WTC11 (cell line): ENCODE measurements around the gene ITPK1. TPM values are rescaled to one million over a fixed set of nuclear protein-coding genes. Genes with fewer than 3 reads are reported as not detected.

Experiments used
- ATAC-seq: fragments of 200-7000 bp; cut with Tn5 transposase; 2 replicates; pipeline ENCODE4 v1.10.0; 2021; ENCODE audit warnings: mild to moderate bottlenecking, moderate library complexity
- CTCF ChIA-PET: fragments of 300-600 bp; sonication (Branson Sonifier 250); formaldehyde crosslinking; loops from one replicate; lab custom pipeline; 2021; ENCODE audit warnings: antibody characterized with exemption; lab: Charles Lee
- POLR2A ChIA-PET: fragments of 350-600 bp; sonication (Branson Sonifier 250); formaldehyde crosslinking; loops from one replicate; lab custom pipeline; 2021; ENCODE audit warnings: antibody characterized with exemption; lab: Charles Lee
- DNase-seq: peaks from one replicate; pipeline ENCODE4 v3.0.0; 2021; ENCODE audit warnings: low spot score
- H3K27ac Mint-ChIP-seq: 2 replicates; pipeline ENCODE4 v1.8.0; 2021; ENCODE audit warnings: mixed read lengths
- H3K27me3 Mint-ChIP-seq: 2 replicates; pipeline ENCODE4 v1.8.0; 2021; ENCODE audit warnings: low read depth, mild to moderate bottlenecking, moderate library complexity, mixed read lengths
- H3K36me3 Mint-ChIP-seq: 2 replicates; pipeline ENCODE4 v1.8.0; 2021; ENCODE audit warnings: mixed read lengths
- H3K4me1 Mint-ChIP-seq: 2 replicates; pipeline ENCODE4 v1.8.0; 2022; ENCODE audit warnings: mixed read lengths
- H3K4me3 Mint-ChIP-seq: 2 replicates; pipeline ENCODE4 v1.8.0; 2021; ENCODE audit warnings: mild to moderate bottlenecking, moderate library complexity, mixed read lengths
- H3K9me3 Mint-ChIP-seq: 2 replicates; pipeline ENCODE4 v1.8.0; 2021; ENCODE audit warnings: mixed read lengths
- ATF3 ChIP-seq: sonication (generic); formaldehyde crosslinking; conservative IDR thresholded peaks from 2 replicates; pipeline ENCODE4 v1.8.1; 2022; ENCODE audit warnings: mild to moderate bottlenecking, missing genetic modification reagents
- CBFB ChIP-seq: sonication (generic); formaldehyde crosslinking; IDR thresholded peaks from 2 replicates; pipeline ENCODE4 v1.8.1; 2022; ENCODE audit warnings: mild to moderate bottlenecking, low read depth, missing genetic modification reagents
- CREB1 ChIP-seq: sonication (generic); formaldehyde crosslinking; IDR thresholded peaks from 2 replicates; pipeline ENCODE4 v1.8.0; 2023; ENCODE audit warnings: mild to moderate bottlenecking, missing genetic modification reagents
- FOXJ3 ChIP-seq: sonication (generic); formaldehyde crosslinking; IDR thresholded peaks from 2 replicates; pipeline ENCODE4 v1.9.0; 2021; ENCODE audit warnings: missing genetic modification reagents, mild to moderate bottlenecking, borderline replicate concordance
- HMGXB4 ChIP-seq: sonication (generic); formaldehyde crosslinking; IDR thresholded peaks from 2 replicates; pipeline ENCODE4 v1.8.1; 2023; ENCODE audit warnings: mild to moderate bottlenecking, moderate library complexity, missing genetic modification reagents
- MXD4 ChIP-seq: fragments of 250-450 bp; sonication (Bioruptor Pico); IDR thresholded peaks from 2 replicates; pipeline ENCODE4 v1.8.0; 2021; ENCODE audit warnings: mild to moderate bottlenecking, moderate library complexity, borderline replicate concordance
- NFE2L1 ChIP-seq: sonication (generic); formaldehyde crosslinking; IDR thresholded peaks from 2 replicates; pipeline ENCODE4 v1.8.1; 2023; ENCODE audit warnings: missing genetic modification reagents
- NR1H2 ChIP-seq: sonication (generic); formaldehyde crosslinking; IDR thresholded peaks from 2 replicates; pipeline ENCODE4 v1.9.0; 2021; ENCODE audit warnings: mild to moderate bottlenecking, moderate library complexity, missing genetic modification reagents
- TEAD4 ChIP-seq: sonication (generic); formaldehyde crosslinking; IDR thresholded peaks from 2 replicates; pipeline ENCODE4 v1.8.0; 2022; ENCODE audit warnings: mild to moderate bottlenecking, missing genetic modification reagents
- USF2 ChIP-seq: sonication (generic); formaldehyde crosslinking; IDR thresholded peaks from 2 replicates; pipeline ENCODE4 v1.8.1; 2023; ENCODE audit warnings: mild to moderate bottlenecking, missing genetic modification reagents, moderate library complexity
- ZNF532 ChIP-seq: fragments of 250-450 bp; sonication (Bioruptor Pico); IDR thresholded peaks from 2 replicates; pipeline ENCODE4 v1.9.0; 2021; ENCODE audit warnings: mild to moderate bottlenecking, borderline replicate concordance
- total RNA-seq: library from RNA; stranded (reverse); gene quantifications from 3 replicates; pipeline ENCODE4 v1.2.3, GENCODE V29; 2021

The ITPK1 gene
- total RNA-seq, 1 experiment from 2014 or later, result 144 TPM

- H3K27ac Mint-ChIP-seq, result 0 out of 2 replicates have a peak overlapping the region, but pooled peaks have one; percentile 68
These were observed 96.3 kb downstream of the ITPK1 start for GRCh38 chr14:93019367-93019843.

GRCh38 chr14:93018366-93018765, 97.4 kb downstream of the ITPK1 start:
- no peak for ATAC-seq
- CTCF ChIA-PET, result interaction anchor here (1.1 to 3.2 kb wide), 3 partner anchors 16 to 95 kb away, joined by 3 to 13 read pairs (median 4); no protein-coding TSS in a partner anchor
- POLR2A ChIA-PET, result no interaction called here
- no peak for DNase-seq
- peaks cover 54% of the 10 kb centered on the region for H3K4me1 Mint-ChIP-seq
- H3K4me3 Mint-ChIP-seq, result no peak overlapping the region
- H3K27me3 Mint-ChIP-seq, result no peaks in the 10 kb centered on the region
- H3K9me3 Mint-ChIP-seq, result no peaks in the 10 kb centered on the region
- peaks cover 8% of the 10 kb centered on the region for H3K36me3 Mint-ChIP-seq
- TF ChIP-seq NFE2L1 (CRISPR knock-in tag), result no peak
- no peak for TF ChIP-seq TEAD4
- H3K27ac Mint-ChIP-seq, result peak overlapping the region; percentile 3

More at GRCh38 chr14:93019367-93019843, 96.3 kb downstream of the ITPK1 start:
- no peak for TF ChIP-seq ZNF532
- TF ChIP-seq CBFB (CRISPR knock-in tag), result no peak
- no peak for TF ChIP-seq HMGXB4 (CRISPR knock-in tag)
- no peak for TF ChIP-seq MXD4 (CRISPR knock-in tag)
- no peak for TF ChIP-seq ATF3 (CRISPR knock-in tag)
- Mint-ChIP-seq H3K27me3 (no peaks in the 10 kb centered on the region), H3K4me1 (peaks cover 55% of the 10 kb centered on the region), H3K36me3 (peaks cover 8% of the 10 kb centered on the region), H3K9me3 (no peaks in the 10 kb centered on the region), H3K4me3 (no peak overlapping the region)
- POLR2A ChIA-PET, result no interaction called here
- DNase-seq, result no peak
- ATAC-seq, result peak; percentile 27
- CTCF ChIA-PET, result interaction anchor here (0.7 to 3.2 kb wide), 7 partner anchors 8 to 113 kb away, joined by 3 to 13 read pairs (median 3); no protein-coding TSS in a partner anchor

GRCh38 chr14:93017898-93018297, 97.8 kb downstream of the ITPK1 start:
- Mint-ChIP-seq H3K27me3 (no peaks in the 10 kb centered on the region), H3K4me1 (peaks cover 50% of the 10 kb centered on the region), H3K9me3 (no peaks in the 10 kb centered on the region), H3K36me3 (peaks cover 8% of the 10 kb centered on the region), H3K27ac (peak overlapping the region; percentile 70; the same call in 1 of the 2 replicates), H3K4me3 (no peak overlapping the region)
- ChIA-PET POLR2A (no interaction called here), CTCF (interaction anchor here (1.2 to 3.2 kb wide), 2 partner anchors 16 to 96 kb away, joined by 3 to 13 read pairs; no protein-coding TSS in a partner anchor)
- no peak; the same call in 1 of the 2 replicates for ATAC-seq
- no peak for DNase-seq
- TF ChIP-seq CREB1, result no peak
- TF ChIP-seq FOXJ3, result no peak

GRCh38 chr14:93017301-93017797, 98.4 kb downstream of the ITPK1 start:
- H3K27ac Mint-ChIP-seq, result no peak overlapping the region
- no peak overlapping the region for H3K4me3 Mint-ChIP-seq
- peaks cover 50% of the 10 kb centered on the region for H3K4me1 Mint-ChIP-seq
- CTCF ChIA-PET, result interaction anchor here (1.2 to 3.2 kb wide), 2 partner anchors 17 to 96 kb away, joined by 3 to 13 read pairs; no protein-coding TSS in a partner anchor
- ATAC-seq (no peak), DNase-seq (no peak)
- no peaks in the 10 kb centered on the region for H3K27me3 Mint-ChIP-seq
- POLR2A ChIA-PET, result no interaction called here
- TF ChIP-seq USF2 (CRISPR knock-in tag) (peak; percentile 39; the same call in 1 of the 2 replicates), NR1H2 (CRISPR knock-in tag) (no peak)
- peaks cover 8% of the 10 kb centered on the region for H3K36me3 Mint-ChIP-seq
- H3K9me3 Mint-ChIP-seq, result no peaks in the 10 kb centered on the region
